ENCODE measurements around the gene SRCIN1.
"Not testable (repeated sequence)": the region's sequence is repeated elsewhere in the genome, so short reads cannot be mapped to it uniquely, and the experiment has no call there.

The SRCIN1 gene

DNA sequence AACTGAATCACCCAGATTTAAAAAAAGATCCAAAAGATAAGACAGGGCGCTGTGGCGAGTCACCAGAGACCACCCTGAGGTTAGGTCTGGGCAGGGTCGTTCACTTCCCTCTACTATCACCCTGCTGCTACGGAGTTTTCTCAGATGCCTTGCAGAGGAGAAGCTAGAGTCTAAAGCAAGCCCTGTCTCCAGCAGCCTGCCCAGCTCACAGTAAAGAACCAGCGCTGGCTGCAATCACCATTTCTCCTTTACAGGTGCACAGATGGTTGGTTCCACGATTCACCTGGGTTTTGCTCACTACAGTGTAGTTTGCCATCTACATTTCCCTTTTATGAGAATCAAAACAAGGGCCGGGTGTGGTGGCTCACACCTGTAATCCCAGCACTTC, 71.3 kb downstream of the SRCIN1 start:
- peaks cover 29% of the 10 kb centered on the region for H3K27me3 ChIP-seq (ENCODE audit: insufficient read depth, low read depth)
- no peaks in the 10 kb centered on the region for H3K79me2 ChIP-seq (ENCODE audit: insufficient read depth, low read depth)
- no peaks in the 10 kb centered on the region for H4K20me1 ChIP-seq (ENCODE audit: insufficient read depth)
- no peaks in the 10 kb centered on the region for H3K4me1 ChIP-seq (ENCODE audit: low read depth, poor library complexity, severe bottlenecking)
- H3K36me3 ChIP-seq (ENCODE audit: insufficient read depth): no peaks in the 10 kb centered on the region
- no peak overlapping the region for H3K9ac ChIP-seq
- no peak overlapping the region for H3K27ac ChIP-seq
- TF ChIP-seq, protein P1, sequence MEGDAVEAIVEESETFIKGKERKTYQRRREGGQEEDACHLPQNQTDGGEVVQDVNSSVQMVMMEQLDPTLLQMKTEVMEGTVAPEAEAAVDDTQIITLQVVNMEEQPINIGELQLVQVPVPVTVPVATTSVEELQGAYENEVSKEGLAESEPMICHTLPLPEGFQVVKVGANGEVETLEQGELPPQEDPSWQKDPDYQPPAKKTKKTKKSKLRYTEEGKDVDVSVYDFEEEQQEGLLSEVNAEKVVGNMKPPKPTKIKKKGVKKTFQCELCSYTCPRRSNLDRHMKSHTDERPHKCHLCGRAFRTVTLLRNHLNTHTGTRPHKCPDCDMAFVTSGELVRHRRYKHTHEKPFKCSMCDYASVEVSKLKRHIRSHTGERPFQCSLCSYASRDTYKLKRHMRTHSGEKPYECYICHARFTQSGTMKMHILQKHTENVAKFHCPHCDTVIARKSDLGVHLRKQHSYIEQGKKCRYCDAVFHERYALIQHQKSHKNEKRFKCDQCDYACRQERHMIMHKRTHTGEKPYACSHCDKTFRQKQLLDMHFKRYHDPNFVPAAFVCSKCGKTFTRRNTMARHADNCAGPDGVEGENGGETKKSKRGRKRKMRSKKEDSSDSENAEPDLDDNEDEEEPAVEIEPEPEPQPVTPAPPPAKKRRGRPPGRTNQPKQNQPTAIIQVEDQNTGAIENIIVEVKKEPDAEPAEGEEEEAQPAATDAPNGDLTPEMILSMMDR (conservative IDR thresholded peaks at IDR 0.05; ENCODE audit: low read depth, low read length): no peak
- no peak overlapping the region for H3K4me2 ChIP-seq
- no peak overlapping the region for H3K4me3 ChIP-seq (IDR thresholded peaks at IDR 0.05; ENCODE audit: insufficient read depth, low read depth, low read length)
- H2AFZ ChIP-seq (ENCODE audit: low read depth): no peak overlapping the region

GRCh38 chr17:38533866-38534497, 71.8 kb downstream of the SRCIN1 start:
- Histone ChIP-seq H2AFZ (ENCODE audit: low read depth) (no peak overlapping the region), H3K9ac (no peak overlapping the region), H3K36me3 (ENCODE audit: insufficient read depth) (no peaks in the 10 kb centered on the region), H3K4me2 (no peak overlapping the region), H3K79me2 (ENCODE audit: insufficient read depth, low read depth) (no peaks in the 10 kb centered on the region), H3K27ac (no peak overlapping the region), H3K27me3 (ENCODE audit: insufficient read depth, low read depth) (peaks cover 28% of the 10 kb centered on the region; the same call in 1 of the 2 replicates), H3K4me1 (ENCODE audit: low read depth, poor library complexity, severe bottlenecking) (no peaks in the 10 kb centered on the region), H3K4me3 (IDR thresholded peaks at IDR 0.05; ENCODE audit: insufficient read depth, low read depth, low read length) (no peak overlapping the region), H4K20me1 (ENCODE audit: insufficient read depth) (no peaks in the 10 kb centered on the region)
- TF ChIP-seq, protein P1 (conservative IDR thresholded peaks at IDR 0.05; ENCODE audit: low read depth, low read length): no peak

GRCh38 chr17:38533241-38533640, 72.5 kb downstream of the SRCIN1 start:
- H3K4me1 ChIP-seq (ENCODE audit: low read depth, poor library complexity, severe bottlenecking): no peaks in the 10 kb centered on the region
- H3K79me2 ChIP-seq (ENCODE audit: insufficient read depth, low read depth): no peaks in the 10 kb centered on the region
- no peak overlapping the region for H3K4me3 ChIP-seq (IDR thresholded peaks at IDR 0.05; ENCODE audit: insufficient read depth, low read depth, low read length)
- no peak overlapping the region for H3K4me2 ChIP-seq
- no peak overlapping the region for H2AFZ ChIP-seq (ENCODE audit: low read depth)
- H3K27ac ChIP-seq: no peak overlapping the region
- H3K9ac ChIP-seq: no peak overlapping the region
- TF ChIP-seq, protein P1 (conservative IDR thresholded peaks at IDR 0.05; ENCODE audit: low read depth, low read length): no peak
- peaks cover 23% of the 10 kb centered on the region; the same call in 1 of the 2 replicates for H3K27me3 ChIP-seq (ENCODE audit: insufficient read depth, low read depth)
- no peaks in the 10 kb centered on the region for H4K20me1 ChIP-seq (ENCODE audit: insufficient read depth)
- no peaks in the 10 kb centered on the region for H3K36me3 ChIP-seq (ENCODE audit: insufficient read depth)

DNA sequence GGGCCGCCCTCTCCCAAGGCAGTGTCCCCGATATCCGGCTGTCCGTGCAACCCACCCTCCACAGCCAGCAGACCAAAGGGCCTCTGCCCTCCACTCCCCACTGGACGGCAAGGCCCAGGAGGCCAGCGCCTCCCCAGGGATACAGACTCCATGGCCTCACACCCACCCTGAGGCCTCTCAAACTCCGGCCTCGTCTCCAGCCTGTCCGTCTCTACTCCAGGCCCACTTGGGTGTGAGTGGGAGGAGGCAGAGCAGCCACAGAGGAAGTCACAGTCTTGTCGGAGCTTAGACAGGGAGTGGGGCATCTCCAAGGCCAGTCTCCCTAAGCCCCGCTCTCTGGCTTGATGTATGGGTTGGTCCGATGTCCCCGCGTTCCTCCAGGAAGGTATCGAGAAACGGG, 73.3 kb downstream of the SRCIN1 start:
- H3K27ac ChIP-seq: no peak overlapping the region
- H3K9ac ChIP-seq: no peak overlapping the region
- no peak overlapping the region for H3K4me2 ChIP-seq
- H3K4me3 ChIP-seq (IDR thresholded peaks at IDR 0.05; ENCODE audit: insufficient read depth, low read depth, low read length): no peak overlapping the region
- no peaks in the 10 kb centered on the region for H3K79me2 ChIP-seq (ENCODE audit: insufficient read depth, low read depth)
- H3K36me3 ChIP-seq (ENCODE audit: insufficient read depth): no peaks in the 10 kb centered on the region
- H4K20me1 ChIP-seq (ENCODE audit: insufficient read depth): no peaks in the 10 kb centered on the region
- no peaks in the 10 kb centered on the region for H3K4me1 ChIP-seq (ENCODE audit: low read depth, poor library complexity, severe bottlenecking)
- H2AFZ ChIP-seq (ENCODE audit: low read depth): no peak overlapping the region
- TF ChIP-seq, protein P1 (conservative IDR thresholded peaks at IDR 0.05; ENCODE audit: low read depth, low read length): no peak
- H3K27me3 ChIP-seq (ENCODE audit: insufficient read depth, low read depth): peaks cover 23% of the 10 kb centered on the region; the same call in 1 of the 2 replicates

GRCh38 chr17:38531761-38532160, 74.0 kb downstream of the SRCIN1 start:
- H3K4me2 ChIP-seq; H3K4me1 ChIP-seq (ENCODE audit: low read depth, poor library complexity, severe bottlenecking); H4K20me1 ChIP-seq (ENCODE audit: insufficient read depth); H3K4me3 ChIP-seq (IDR thresholded peaks at IDR 0.05; ENCODE audit: insufficient read depth, low read depth, low read length); H3K27ac ChIP-seq; H3K9ac ChIP-seq; H2AFZ ChIP-seq (ENCODE audit: low read depth); H3K79me2 ChIP-seq (ENCODE audit: insufficient read depth, low read depth); H3K36me3 ChIP-seq (ENCODE audit: insufficient read depth): not testable (repeated sequence)
- H3K27me3 ChIP-seq (ENCODE audit: insufficient read depth, low read depth): peaks cover 18% of the 10 kb centered on the region; the same call in 1 of the 2 replicates

GRCh38 chr17:38530856-38531255, 74.9 kb downstream of the SRCIN1 start:
- H2AFZ ChIP-seq (ENCODE audit: low read depth); H3K79me2 ChIP-seq (ENCODE audit: insufficient read depth, low read depth): not testable (repeated sequence)
- peaks cover 11% of the 10 kb centered on the region; the same call in 1 of the 2 replicates for H3K27me3 ChIP-seq (ENCODE audit: insufficient read depth, low read depth)

GRCh38 chr17:38528141-38528540, 77.6 kb downstream of the SRCIN1 start:
- H3K36me3 ChIP-seq (ENCODE audit: insufficient read depth); H3K4me1 ChIP-seq (ENCODE audit: low read depth, poor library complexity, severe bottlenecking); H3K27ac ChIP-seq; H2AFZ ChIP-seq (ENCODE audit: low read depth); H3K27me3 ChIP-seq (ENCODE audit: insufficient read depth, low read depth); H3K4me2 ChIP-seq; H4K20me1 ChIP-seq (ENCODE audit: insufficient read depth); H3K9ac ChIP-seq; H3K4me3 ChIP-seq (IDR thresholded peaks at IDR 0.05; ENCODE audit: insufficient read depth, low read depth, low read length); H3K79me2 ChIP-seq (ENCODE audit: insufficient read depth, low read depth): not testable (repeated sequence)

More at GRCh38 chr17:38530856-38531255, 74.9 kb downstream of the SRCIN1 start:
- not testable (repeated sequence) for H3K27ac ChIP-seq; H3K36me3 ChIP-seq (ENCODE audit: insufficient read depth); H4K20me1 ChIP-seq (ENCODE audit: insufficient read depth); H3K4me1 ChIP-seq (ENCODE audit: low read depth, poor library complexity, severe bottlenecking); H3K4me3 ChIP-seq (IDR thresholded peaks at IDR 0.05; ENCODE audit: insufficient read depth, low read depth, low read length); H3K4me2 ChIP-seq; H3K9ac ChIP-seq
